SHP77 treated with DMSO at 0.1 percent for 48 hours (cell line): ENCODE data around the gene GPR4.

Experiments used
- DNase-seq: peaks from one replicate; lab custom pipeline; 2025; lab: John Stamatoyannopoulos, UW

Gene GPR4

DNA sequence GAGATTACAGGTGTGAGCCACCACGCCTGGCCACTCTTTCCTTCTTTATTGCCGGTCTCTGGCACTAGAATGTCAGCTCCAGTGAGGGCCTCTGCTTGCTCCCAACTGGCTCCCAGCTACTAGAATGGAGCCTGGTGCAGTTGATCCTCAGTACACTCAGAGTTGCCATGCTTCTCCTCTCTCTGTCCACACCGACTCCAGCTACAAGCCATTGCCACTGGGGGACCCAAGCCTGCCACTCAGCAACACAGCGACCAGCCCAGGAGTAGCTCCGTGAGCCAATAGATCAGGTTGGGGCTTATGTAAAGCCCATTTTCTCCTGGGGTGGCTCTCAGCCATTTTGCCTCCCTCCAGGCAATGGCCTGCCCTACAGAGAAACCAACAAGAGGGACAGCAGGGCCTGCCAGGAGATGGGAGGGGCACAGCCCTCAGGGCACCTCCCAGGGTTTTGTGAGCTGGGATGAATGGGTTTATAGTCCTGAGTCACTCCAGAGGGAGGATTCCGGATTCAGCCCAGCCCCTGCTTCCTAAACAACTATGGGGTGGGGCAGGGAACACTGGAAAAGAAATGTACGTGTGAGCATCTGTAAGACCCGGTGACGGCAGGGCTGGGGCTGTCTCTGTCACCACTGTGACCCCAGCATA, 53.9 kb downstream of the GPR4 start:
- DNase-seq, result no peak

GRCh38 chr19:45547211-45547770, 54.7 kb downstream of the GPR4 start:
- DNase-seq, result no peak

DNA sequence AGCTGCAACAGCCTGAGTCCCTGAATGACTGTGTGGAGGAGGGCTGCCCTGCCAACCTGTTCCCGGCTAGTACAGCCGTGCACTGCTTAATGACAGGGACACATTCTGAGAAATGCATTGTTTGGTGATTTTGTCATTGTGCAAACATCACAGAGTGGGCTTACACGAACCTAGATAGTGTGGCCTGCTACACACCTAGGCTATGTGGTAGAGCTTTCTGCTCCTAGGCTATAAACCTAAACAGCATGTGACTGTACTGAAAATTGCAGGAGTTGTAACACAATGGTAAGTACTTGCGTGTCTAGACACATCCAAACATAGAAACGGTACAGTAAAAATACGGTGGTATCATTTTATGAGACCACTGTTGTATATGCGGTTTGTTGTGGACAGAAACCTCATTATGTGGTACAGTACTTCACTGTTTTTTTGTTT, 59.8 kb downstream of the GPR4 start:
- no peak for DNase-seq
